Psoas muscle (tissue), 8 donors: Measurements from ENCODE around the gene HOXB2. TPM values are rescaled to one million over a fixed set of nuclear protein-coding genes. Genes with fewer than 3 reads are reported as not detected.

Source experiments
- ATAC-seq, 4 donors: fragments of 200-7000 bp; cut with Tn5 transposase; one replicate each; pipeline ENCODE4 v1.9.1; 2020; ENCODE audit warnings: moderate library complexity in 3 of 4, mild to moderate bottlenecking in 2 of 4
- DNase-seq, 2 donors: peaks; one replicate each; pipeline ENCODE4 v3.0.0-alpha.2; 2020
- H3K27ac ChIP-seq: fragments of 200-600 bp; one replicate; pipeline ENCODE4 v1.8.0; 2022
- H3K27me3 ChIP-seq, 3 donors: fragments of 200-600 bp in 1 of 3; one replicate each; pipeline versions ENCODE4 v1.6.1 to v1.8.0; 2013 to 2022; ENCODE audit warnings: low read length in 2 of 3, mild to moderate bottlenecking in 2 of 3, moderate library complexity in 1 of 3; ENCODE audit not compliant: insufficient read depth in 3 of 3
- H3K36me3 ChIP-seq, 2 donors: fragments of 200-600 bp in 1 of 2; one replicate each; pipeline versions ENCODE4 v1.6.1 to v1.8.0; 2013 to 2022; ENCODE audit warnings: low read depth in 1 of 2, mild to moderate bottlenecking in 1 of 2, moderate library complexity in 1 of 2; ENCODE audit not compliant: insufficient read depth in 1 of 2
- H3K4me1 ChIP-seq: fragments of 200-600 bp; one replicate; pipeline ENCODE4 v1.8.0; 2022
- H3K4me3 ChIP-seq: fragments of 200-600 bp; one replicate; pipeline ENCODE4 v1.8.0; 2022; ENCODE audit warnings: mild to moderate bottlenecking
- H3K9me3 ChIP-seq: fragments of 200-600 bp; one replicate; pipeline ENCODE4 v1.8.0; 2022
- WGBS, 3 donors: extraction: QIAGEN DNeasy Blood & Tissue Kit; methylation state at CpG; one replicate each; pipeline versions ENCODE4 v1.1.6 to v1.1.7; 2013; 5-methylcytosine and 5-hydroxymethylcytosine counted together
- intact Hi-C, 2 donors: fragments of 100-400 bp; cut with DNase I; formaldehyde crosslinking; loops; one replicate each; pipeline versions ENCODE4 v1.11.0 to v1.14.2; 2022
- polyA plus RNA-seq, 3 donors: library from polyadenylated mRNA; stranded (reverse); fragments of 200-250 nt; gene quantifications; one replicate each; pipeline ENCODE4 v1.2.3, GENCODE V29; 2013
- total RNA-seq, 4 donors: library from RNA; stranded (reverse); fragmentation: NEBNext Ultra II Directional in 2 of 4; extraction: Animal tissue kit (Norgen Biotek cat#: 25700) in 2 of 4; gene quantifications; one replicate each; pipeline versions ENCODE4 v1.2.1 to v1.2.4, GENCODE V29; 2021 to 2023
- TF ChIP-seq, protein P1 (sequence below): fragments of 200-600 bp; IDR thresholded peaks from one replicate; pipeline ENCODE4 v1.8.0; 2022; ENCODE audit warnings: antibody characterized with exemption
- donor health status: healthy with polysubstance abuse.
- donor health status: DM: no; HTN: no; CAD: no; lungs with moderate emphysema.
- donor health status: Bipolar disorder and iron deficiency.
- donor health status: healthy.
- donor health status: DM: yes; HTN: yes; CAD: no.
- donor health status: DM: no; HTN: no; CAD: no.
- donor health status: DM: no; HTN: no; CAD: no.
- donor health status: DM: yes; HTN: yes; CAD: no.

HOXB2 gene
- total and polyA plus RNA-seq, 7 donors = 3.1 to 12.9 (median 5.0) TPM

DNA sequence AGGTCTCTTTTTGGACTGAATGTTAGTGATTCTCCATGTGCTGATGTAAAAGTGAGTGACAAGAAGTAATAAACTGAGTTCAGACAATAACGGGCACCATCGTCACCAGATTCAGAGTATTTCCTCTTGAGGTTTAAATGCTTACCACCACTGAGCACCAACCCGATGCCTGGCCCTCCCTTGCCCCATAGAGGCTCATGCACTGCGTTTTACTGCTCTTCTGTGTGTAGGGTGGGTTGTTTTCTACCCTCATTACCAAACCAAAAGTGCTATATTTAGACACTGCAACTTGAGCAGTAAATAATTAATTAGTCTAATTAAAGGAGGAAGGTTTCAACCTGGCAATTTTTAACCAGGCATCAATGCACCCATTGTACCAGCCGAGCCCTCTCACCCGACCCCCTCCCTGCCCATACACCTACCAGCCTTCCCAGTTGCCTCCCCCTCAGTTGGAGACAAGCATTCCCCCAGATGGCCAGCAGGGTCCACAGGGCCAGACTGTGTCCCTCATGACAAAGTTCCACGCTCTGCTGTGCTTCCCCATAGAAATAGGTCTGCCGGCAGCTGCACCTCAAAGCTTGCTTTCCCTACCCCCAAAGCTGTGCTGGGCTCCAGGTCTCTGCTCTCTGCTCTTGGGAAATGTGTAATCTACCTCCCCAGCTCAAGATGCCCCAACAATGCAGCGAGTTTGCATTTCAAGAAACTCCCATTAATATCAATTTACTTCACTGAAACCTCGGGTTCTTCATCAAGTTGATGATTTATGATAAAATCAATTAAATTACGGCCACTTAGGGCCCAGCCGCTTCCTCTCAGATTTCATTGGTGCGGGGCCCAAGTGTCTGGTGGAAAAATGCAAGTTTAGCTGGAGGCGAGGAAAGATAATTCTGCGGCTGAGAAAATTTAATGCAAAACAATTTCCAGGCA lies 17.2 kb upstream of the HOXB2 start:
- no peaks in the 10 kb centered on the region for H3K9me3 ChIP-seq
- DNase-seq (no peak), ATAC-seq (no peak)
- peaks cover 0 to 22% (median 12%) of the 10 kb centered on the region in 3 donors for H3K27me3 ChIP-seq
- TF ChIP-seq, protein P1, sequence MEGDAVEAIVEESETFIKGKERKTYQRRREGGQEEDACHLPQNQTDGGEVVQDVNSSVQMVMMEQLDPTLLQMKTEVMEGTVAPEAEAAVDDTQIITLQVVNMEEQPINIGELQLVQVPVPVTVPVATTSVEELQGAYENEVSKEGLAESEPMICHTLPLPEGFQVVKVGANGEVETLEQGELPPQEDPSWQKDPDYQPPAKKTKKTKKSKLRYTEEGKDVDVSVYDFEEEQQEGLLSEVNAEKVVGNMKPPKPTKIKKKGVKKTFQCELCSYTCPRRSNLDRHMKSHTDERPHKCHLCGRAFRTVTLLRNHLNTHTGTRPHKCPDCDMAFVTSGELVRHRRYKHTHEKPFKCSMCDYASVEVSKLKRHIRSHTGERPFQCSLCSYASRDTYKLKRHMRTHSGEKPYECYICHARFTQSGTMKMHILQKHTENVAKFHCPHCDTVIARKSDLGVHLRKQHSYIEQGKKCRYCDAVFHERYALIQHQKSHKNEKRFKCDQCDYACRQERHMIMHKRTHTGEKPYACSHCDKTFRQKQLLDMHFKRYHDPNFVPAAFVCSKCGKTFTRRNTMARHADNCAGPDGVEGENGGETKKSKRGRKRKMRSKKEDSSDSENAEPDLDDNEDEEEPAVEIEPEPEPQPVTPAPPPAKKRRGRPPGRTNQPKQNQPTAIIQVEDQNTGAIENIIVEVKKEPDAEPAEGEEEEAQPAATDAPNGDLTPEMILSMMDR = no peak
- H3K4me3 ChIP-seq = no peak overlapping the region
- H3K27ac ChIP-seq = no peak overlapping the region
- intact Hi-C loops = no loop called here
- H3K36me3 ChIP-seq = no peaks in the 10 kb centered on the region
- 87 to 92% (median 88%) methylated on average over 15 of the region's 15 CpGs for WGBS, 3 donors
- H3K4me1 ChIP-seq = no peaks in the 10 kb centered on the region

DNA sequence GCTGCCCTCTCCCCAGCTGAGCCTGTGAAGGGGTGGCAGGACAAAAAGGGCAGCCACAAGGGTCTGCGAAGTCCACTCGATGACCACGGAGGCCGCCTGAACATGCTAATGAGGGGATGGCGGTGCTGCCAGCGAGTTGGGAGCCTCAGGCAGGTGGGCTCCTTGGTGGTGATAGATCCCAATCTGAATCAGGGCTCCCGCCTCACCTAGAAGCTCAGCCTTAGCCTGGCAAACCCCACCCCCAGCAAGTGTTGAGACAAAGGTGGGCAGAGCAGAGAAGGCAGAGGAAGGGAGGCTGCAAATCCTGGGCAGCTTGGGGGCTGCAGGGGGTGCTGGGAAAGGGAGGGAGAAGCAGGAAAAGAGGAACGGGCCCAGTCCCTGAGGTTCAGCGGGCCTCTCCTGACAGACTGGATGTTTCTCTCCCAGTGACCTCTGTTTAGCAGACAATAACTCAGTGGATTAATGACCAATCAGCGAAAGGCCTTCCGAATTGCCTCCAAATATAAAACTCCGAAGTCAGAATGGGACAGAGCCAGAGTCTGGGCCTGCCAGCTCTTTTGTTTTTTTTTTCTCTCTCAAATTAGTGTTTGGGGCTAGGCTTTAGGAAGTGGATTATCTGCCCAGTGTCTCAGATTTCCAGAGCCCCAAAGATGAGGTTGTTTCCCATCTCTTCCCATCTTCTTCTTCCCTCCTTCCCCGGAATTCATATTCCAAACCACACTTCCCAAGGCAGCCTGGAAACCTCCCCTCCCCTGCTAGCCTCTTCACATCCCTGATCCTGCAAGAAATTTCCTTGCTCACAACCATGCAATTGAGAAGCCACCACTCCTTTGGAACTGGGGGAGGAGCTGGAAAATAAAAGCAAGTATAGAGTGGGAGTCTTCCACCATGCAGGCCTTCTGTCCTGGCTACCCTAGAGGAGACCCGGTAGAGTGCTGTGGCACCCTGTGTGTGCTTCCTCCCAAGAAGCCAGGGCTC lies 15.2 kb upstream of the HOXB2 start:
- DNase-seq (no peak), ATAC-seq (no peak)
- WGBS, 3 donors = 80 to 81% (median 81%) methylated on average over 14 of the region's 14 CpGs
- Histone ChIP-seq H3K27ac (no peak overlapping the region), H3K36me3 (no peaks in the 10 kb centered on the region), H3K27me3 (peaks cover 0 to 16% (median 8%) of the 10 kb centered on the region in 3 donors), H3K4me3 (no peak overlapping the region), H3K9me3 (no peaks in the 10 kb centered on the region), H3K4me1 (peaks cover 6% of the 10 kb centered on the region)
- TF ChIP-seq, protein P1 = no peak
- intact Hi-C loops = no loop called here

DNA sequence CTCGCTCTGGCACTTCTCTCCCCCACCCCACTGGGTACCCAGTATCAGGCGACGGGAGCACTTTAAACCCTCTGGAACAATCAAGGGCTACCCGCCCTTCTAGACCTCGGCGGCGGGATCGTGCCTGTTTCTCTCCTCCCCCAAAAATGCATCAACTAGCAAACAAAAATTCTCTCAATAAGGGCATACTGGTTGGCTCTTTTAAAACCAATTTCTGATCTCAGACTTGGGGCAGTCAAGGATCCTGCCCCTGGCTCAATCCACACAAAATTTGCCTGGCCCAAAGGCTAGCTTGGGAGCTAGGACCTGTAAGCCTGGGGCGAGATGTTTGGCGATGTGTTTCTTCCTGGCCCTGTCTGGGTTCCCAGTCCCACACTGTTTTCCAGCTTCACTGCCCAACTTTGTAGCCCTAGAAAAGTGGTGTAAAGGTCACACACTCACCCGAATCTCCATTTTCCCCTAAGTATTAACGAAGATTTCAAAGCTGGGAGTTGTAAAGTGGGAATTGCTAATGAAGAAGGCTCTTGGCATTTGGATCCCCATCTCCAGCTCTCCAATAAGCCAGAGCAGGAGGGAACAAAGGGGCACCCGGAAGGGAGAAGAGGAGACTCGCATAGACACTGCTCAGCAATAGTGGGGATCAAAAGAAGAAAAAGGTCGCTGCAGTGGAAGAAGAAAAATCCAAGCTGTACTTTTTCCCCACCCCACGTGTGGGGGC lies 14.4 kb upstream of the HOXB2 start:
- 82 to 92% (median 89%) methylated on average over 16 of the region's 16 CpGs for WGBS, 3 donors
- intact Hi-C loops = no loop called here
- H3K4me1 ChIP-seq = peaks cover 6% of the 10 kb centered on the region

DNA sequence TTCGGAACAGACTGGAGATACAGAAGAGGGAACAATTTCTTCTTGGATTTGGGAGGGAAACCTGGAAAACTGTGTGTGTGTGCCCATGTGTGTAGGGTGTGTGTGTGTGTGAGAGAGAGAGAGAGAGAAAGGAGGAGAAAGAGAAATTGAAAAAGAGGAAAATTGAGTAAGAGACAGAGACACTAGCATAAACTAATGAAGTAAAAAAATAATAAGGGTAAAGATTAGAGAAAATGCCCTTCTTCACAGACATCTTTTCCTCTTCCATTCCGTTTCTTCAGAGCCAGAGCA lies 13.9 kb upstream of the HOXB2 start:
- ATAC-seq (no peak), DNase-seq (no peak)
- Histone ChIP-seq H3K27ac (no peak overlapping the region), H3K4me3 (no peak overlapping the region), H3K36me3 (no peaks in the 10 kb centered on the region), H3K9me3 (no peaks in the 10 kb centered on the region), H3K4me1 (peaks cover 6% of the 10 kb centered on the region), H3K27me3 (peaks cover 0 to 8% (median 4%) of the 10 kb centered on the region in 3 donors)
- TF ChIP-seq, protein P1 = no peak
- WGBS, 3 donors = 92 to 100% (median 96%) methylated on average over 2 of the region's 2 CpGs
- intact Hi-C loops = no loop called here

More for the DNA sequence above, 14.4 kb upstream of the HOXB2 start:
- TF ChIP-seq, protein P1 = no peak
- Histone ChIP-seq H3K4me3 (no peak overlapping the region), H3K27me3 (peaks cover 0 to 9% (median 8%) of the 10 kb centered on the region in 3 donors), H3K36me3 (no peaks in the 10 kb centered on the region), H3K9me3 (no peaks in the 10 kb centered on the region), H3K27ac (no peak overlapping the region)
- ATAC-seq = no peak
- no peak for DNase-seq
